ENCODE measurements around the gene JARID2. TPM values are rescaled to one million over a fixed set of nuclear protein-coding genes. Genes with fewer than 3 reads are reported as not detected.

Gene JARID2
- total RNA-seq, 1 experiment from 2014 or later = 21.0 TPM

DNA sequence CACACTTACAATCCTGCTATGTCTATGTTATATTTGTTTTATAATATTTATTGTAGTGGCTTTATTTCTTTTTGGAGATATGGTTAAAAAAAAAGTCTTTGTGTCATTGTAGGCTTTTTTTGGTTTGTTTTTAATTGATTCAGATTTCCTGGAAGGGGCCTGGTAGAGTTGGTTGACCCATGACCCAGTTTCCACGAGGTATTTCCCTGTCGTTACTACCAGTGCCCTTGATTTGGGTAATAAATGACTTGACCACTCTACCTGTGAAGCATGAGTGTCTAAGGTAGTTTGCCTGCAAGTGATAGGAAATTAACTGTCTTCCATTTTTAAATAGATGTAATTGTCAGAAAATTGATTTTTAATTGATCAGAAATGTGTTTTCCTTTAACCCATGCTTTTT lies 121.0 kb downstream of the JARID2 start:
- ChIA-PET CTCF (no interaction called here), POLR2A (no interaction called here)
- intact Hi-C loops (cut with micrococcal nuclease) = no loop called here
- peaks cover 32% of the 10 kb centered on the region for H3K4me1 Mint-ChIP-seq (ENCODE audit: insufficient read depth, unreplicated experiment)
- TF ChIP-seq, protein P1, sequence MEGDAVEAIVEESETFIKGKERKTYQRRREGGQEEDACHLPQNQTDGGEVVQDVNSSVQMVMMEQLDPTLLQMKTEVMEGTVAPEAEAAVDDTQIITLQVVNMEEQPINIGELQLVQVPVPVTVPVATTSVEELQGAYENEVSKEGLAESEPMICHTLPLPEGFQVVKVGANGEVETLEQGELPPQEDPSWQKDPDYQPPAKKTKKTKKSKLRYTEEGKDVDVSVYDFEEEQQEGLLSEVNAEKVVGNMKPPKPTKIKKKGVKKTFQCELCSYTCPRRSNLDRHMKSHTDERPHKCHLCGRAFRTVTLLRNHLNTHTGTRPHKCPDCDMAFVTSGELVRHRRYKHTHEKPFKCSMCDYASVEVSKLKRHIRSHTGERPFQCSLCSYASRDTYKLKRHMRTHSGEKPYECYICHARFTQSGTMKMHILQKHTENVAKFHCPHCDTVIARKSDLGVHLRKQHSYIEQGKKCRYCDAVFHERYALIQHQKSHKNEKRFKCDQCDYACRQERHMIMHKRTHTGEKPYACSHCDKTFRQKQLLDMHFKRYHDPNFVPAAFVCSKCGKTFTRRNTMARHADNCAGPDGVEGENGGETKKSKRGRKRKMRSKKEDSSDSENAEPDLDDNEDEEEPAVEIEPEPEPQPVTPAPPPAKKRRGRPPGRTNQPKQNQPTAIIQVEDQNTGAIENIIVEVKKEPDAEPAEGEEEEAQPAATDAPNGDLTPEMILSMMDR (IDR thresholded peaks at IDR 0.05; ENCODE audit: unreplicated experiment) = no peak
- no TSS peak for BruUV-seq (replicated peaks)
- H3K4me3 Mint-ChIP-seq (ENCODE audit: unreplicated experiment) = no peak overlapping the region
- no peaks in the 10 kb centered on the region for H3K27me3 Mint-ChIP-seq (ENCODE audit: insufficient read depth, unreplicated experiment)
- no peaks in the 10 kb centered on the region for H3K9me3 Mint-ChIP-seq (ENCODE audit: unreplicated experiment)
- H3K27ac Mint-ChIP-seq (ENCODE audit: low read depth, unreplicated experiment) = no peak overlapping the region
- no peaks in the 10 kb centered on the region for H3K36me3 Mint-ChIP-seq (ENCODE audit: insufficient read depth, unreplicated experiment)
- no peak for DNase-seq (ENCODE audit: unreplicated experiment)

DNA sequence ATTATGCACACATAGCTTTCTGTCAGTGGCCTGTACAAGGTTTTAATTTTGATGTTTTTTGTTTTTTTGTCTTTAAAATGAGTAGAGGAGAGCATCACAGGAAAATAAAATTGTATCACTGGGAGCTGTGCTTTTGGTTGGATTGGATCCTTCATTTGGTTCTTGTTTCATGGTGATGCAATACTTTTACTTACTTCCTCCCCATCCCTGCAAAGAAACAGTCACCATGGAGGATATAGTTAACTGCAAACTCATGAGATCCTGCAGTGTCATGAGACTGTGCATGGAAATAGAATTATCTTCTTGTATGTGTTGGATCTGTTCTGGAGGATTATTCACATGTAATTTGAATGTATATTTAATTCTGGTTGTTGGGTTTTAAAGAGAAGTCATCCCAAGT lies 122.3 kb downstream of the JARID2 start:
- TF ChIP-seq, protein P1 (IDR thresholded peaks at IDR 0.05; ENCODE audit: unreplicated experiment) = no peak
- peaks cover 32% of the 10 kb centered on the region for H3K4me1 Mint-ChIP-seq (ENCODE audit: insufficient read depth, unreplicated experiment)
- no peak for DNase-seq (ENCODE audit: unreplicated experiment)
- H3K36me3 Mint-ChIP-seq (ENCODE audit: insufficient read depth, unreplicated experiment) = no peaks in the 10 kb centered on the region
- ChIA-PET CTCF (interaction anchor here (0.5 kb wide), 1 partner anchor 1460 kb away, joined by 3 read pairs; no protein-coding TSS in a partner anchor), POLR2A (no interaction called here)
- no peaks in the 10 kb centered on the region for H3K9me3 Mint-ChIP-seq (ENCODE audit: unreplicated experiment)
- no TSS peak for BruUV-seq (replicated peaks)
- intact Hi-C loops (cut with micrococcal nuclease) = no loop called here
- H3K27me3 Mint-ChIP-seq (ENCODE audit: insufficient read depth, unreplicated experiment) = no peaks in the 10 kb centered on the region
- no peak overlapping the region for H3K4me3 Mint-ChIP-seq (ENCODE audit: unreplicated experiment)
- no peak overlapping the region for H3K27ac Mint-ChIP-seq (ENCODE audit: low read depth, unreplicated experiment)

DNA sequence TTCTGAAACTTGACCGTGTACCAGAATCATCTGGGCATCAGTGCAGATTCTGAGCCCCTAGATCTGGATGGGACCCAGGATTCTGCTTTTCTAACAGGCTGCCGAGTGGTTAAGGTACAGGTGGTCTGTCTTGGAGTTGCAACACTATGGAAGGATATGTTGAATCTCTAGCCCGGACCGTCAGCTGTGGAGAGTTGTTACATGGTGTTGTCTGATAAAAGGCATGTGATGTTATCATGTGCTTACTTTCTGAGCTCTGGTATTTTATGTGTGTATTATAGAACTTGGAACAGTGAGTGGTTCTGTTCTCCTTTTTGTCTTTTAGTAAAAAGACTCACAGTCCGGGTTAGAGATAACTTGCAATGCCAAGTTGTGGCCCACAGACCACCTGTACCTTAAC lies 123.0 kb downstream of the JARID2 start:
- intact Hi-C loops (cut with micrococcal nuclease) = no loop called here
- DNase-seq (ENCODE audit: unreplicated experiment) = no peak
- ChIA-PET POLR2A (interaction anchor here (1.2 kb wide), 1 partner anchor 71 kb away, joined by 5 read pairs; no protein-coding TSS in a partner anchor), CTCF (interaction anchor here (0.6 kb wide), 1 partner anchor 103 kb away, joined by 3 read pairs; no protein-coding TSS in a partner anchor)
- no peaks in the 10 kb centered on the region for H3K27me3 Mint-ChIP-seq (ENCODE audit: insufficient read depth, unreplicated experiment)
- no peaks in the 10 kb centered on the region for H3K9me3 Mint-ChIP-seq (ENCODE audit: unreplicated experiment)
- no peak overlapping the region for H3K4me3 Mint-ChIP-seq (ENCODE audit: unreplicated experiment)
- peaks cover 32% of the 10 kb centered on the region for H3K4me1 Mint-ChIP-seq (ENCODE audit: insufficient read depth, unreplicated experiment)
- BruUV-seq (replicated peaks) = no TSS peak
- TF ChIP-seq, protein P1 (IDR thresholded peaks at IDR 0.05; ENCODE audit: unreplicated experiment) = no peak
- no peaks in the 10 kb centered on the region for H3K36me3 Mint-ChIP-seq (ENCODE audit: insufficient read depth, unreplicated experiment)
- H3K27ac Mint-ChIP-seq (ENCODE audit: low read depth, unreplicated experiment) = no peak overlapping the region

DNA sequence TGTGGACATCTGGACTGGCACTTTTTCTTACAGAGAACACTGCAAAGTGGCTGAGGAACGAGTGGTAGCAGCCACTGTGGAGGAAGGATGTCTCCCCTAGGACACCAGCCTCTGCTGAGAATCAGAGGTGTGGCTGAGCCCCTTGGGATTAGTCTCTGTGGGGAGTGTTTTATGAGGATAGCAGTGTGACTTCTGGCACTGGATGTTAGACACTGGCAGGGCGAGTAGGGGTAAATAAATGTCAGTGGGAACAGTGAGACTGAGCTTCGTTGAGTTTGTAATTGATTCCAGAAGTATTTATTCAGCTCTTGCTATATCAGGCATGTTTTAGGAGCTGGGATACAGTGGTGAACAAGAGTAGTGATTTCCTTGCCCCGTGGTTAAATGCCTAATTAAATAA lies 124.0 kb downstream of the JARID2 start:
- TF ChIP-seq, protein P1 (IDR thresholded peaks at IDR 0.05; ENCODE audit: unreplicated experiment) = no peak
- POLR2A ChIA-PET = interaction anchor here (0.6 to 1.5 kb wide), 3 partner anchors 72 to 1158 kb away, joined by 3 to 5 read pairs (median 4); no protein-coding TSS in a partner anchor
- CTCF ChIA-PET = interaction anchor here (0.9 to 1.2 kb wide), 2 partner anchors 19 to 52 kb away, joined by 4 to 8 read pairs; no protein-coding TSS in a partner anchor
- DNase-seq (ENCODE audit: unreplicated experiment) = no peak
- no peaks in the 10 kb centered on the region for H3K27me3 Mint-ChIP-seq (ENCODE audit: insufficient read depth, unreplicated experiment)
- H3K36me3 Mint-ChIP-seq (ENCODE audit: insufficient read depth, unreplicated experiment) = no peaks in the 10 kb centered on the region
- H3K4me3 Mint-ChIP-seq (ENCODE audit: unreplicated experiment) = no peak overlapping the region
- BruUV-seq (replicated peaks) = no TSS peak
- H3K9me3 Mint-ChIP-seq (ENCODE audit: unreplicated experiment) = no peaks in the 10 kb centered on the region
- peaks cover 32% of the 10 kb centered on the region for H3K4me1 Mint-ChIP-seq (ENCODE audit: insufficient read depth, unreplicated experiment)
- no peak overlapping the region for H3K27ac Mint-ChIP-seq (ENCODE audit: low read depth, unreplicated experiment)
- intact Hi-C loops (cut with micrococcal nuclease) = no loop called here
